ENCODE data around the gene CNNM4. TPM values are rescaled to one million over a fixed set of nuclear protein-coding genes. Genes with fewer than 3 reads are reported as not detected.

CNNM4 gene
- total and polyA plus RNA-seq, 3 experiments from 2014 or later: 4.1 to 7.2 (median 6.9) TPM

GRCh38 chr2:96847586-96847985, 86.9 kb downstream of the CNNM4 start:
- Histone ChIP-seq H3K27ac (ENCODE audit: low read depth, low read length) (no peak overlapping the region), H3K9me3 (ENCODE audit: low read length) (no peaks in the 10 kb centered on the region), H3K36me3 (ENCODE audit: insufficient read depth, low read length) (peaks cover 16% of the 10 kb centered on the region), H3K4me3 (ENCODE audit: low read length) (no peak overlapping the region), H3K27me3 (ENCODE audit: insufficient read depth, low read length, poor library complexity, severe bottlenecking) (no peaks in the 10 kb centered on the region), H3K4me1 (ENCODE audit: insufficient read depth, low read length) (no peaks in the 10 kb centered on the region)
- Mint-ChIP-seq H3K27me3 (no peaks in the 10 kb centered on the region), H3K4me3 (peak overlapping the region in 1 of 7 donors; percentile 33), H3K9me3 (no peaks in the 10 kb centered on the region), H3K27ac (peak overlapping the region in 1 of 8 donors; percentile 55), H3K36me3 (peaks cover 3 to 56% (median 11%) of the 10 kb centered on the region in 3 donors), H3K4me1 (peaks cover 2 to 8% (median 5%) of the 10 kb centered on the region in 3 donors)
- ChIA-PET POLR2A (interaction anchor here (0.7 kb wide), 1 partner anchor 263 kb away, joined by 6 read pairs; no protein-coding TSS in a partner anchor), CTCF (interaction anchor here (1.7 to 2.1 kb wide), 2 partner anchors 10 to 115 kb away, joined by 7 to 9 read pairs; partner anchors contain the start of gene ANKRD39)
- DNase-seq: no peak

- no peaks in the 10 kb centered on the region for H3K4me1 ChIP-seq (ENCODE audit: insufficient read depth, low read length)
- Mint-ChIP-seq H3K9me3 (no peaks in the 10 kb centered on the region), H3K4me1 (peaks cover 2 to 14% (median 8%) of the 10 kb centered on the region in 3 donors), H3K36me3 (peaks cover 3 to 63% (median 16%) of the 10 kb centered on the region in 3 donors), H3K27me3 (no peaks in the 10 kb centered on the region), H3K27ac (no peak overlapping the region), H3K4me3 (no peak overlapping the region)
- no peak for DNase-seq
- ChIA-PET POLR2A (no interaction called here), CTCF (interaction anchor here (1.6 to 2.1 kb wide), 2 partner anchors 10 to 114 kb away, joined by 7 to 9 read pairs (median 7); partner anchors contain the start of gene ANKRD39)
- H3K27me3 ChIP-seq (ENCODE audit: insufficient read depth, low read length, poor library complexity, severe bottlenecking): no peaks in the 10 kb centered on the region
- no peaks in the 10 kb centered on the region for H3K9me3 ChIP-seq (ENCODE audit: low read length)
- no peak overlapping the region for H3K27ac ChIP-seq (ENCODE audit: low read depth, low read length)
- H3K36me3 ChIP-seq (ENCODE audit: insufficient read depth, low read length): peaks cover 22% of the 10 kb centered on the region
- H3K4me3 ChIP-seq (ENCODE audit: low read length): no peak overlapping the region
Observed at GRCh38 chr2:96848264-96848663, 87.6 kb downstream of the CNNM4 start.

- no peak for DNase-seq
- Histone ChIP-seq H3K9me3 (ENCODE audit: low read length) (no peaks in the 10 kb centered on the region), H3K27me3 (ENCODE audit: insufficient read depth, low read length, poor library complexity, severe bottlenecking) (no peaks in the 10 kb centered on the region), H3K4me1 (ENCODE audit: insufficient read depth, low read length) (peaks cover 15% of the 10 kb centered on the region), H3K4me3 (ENCODE audit: low read length) (no peak overlapping the region), H3K27ac (ENCODE audit: low read depth, low read length) (no peak overlapping the region), H3K36me3 (ENCODE audit: insufficient read depth, low read length) (peaks cover 22% of the 10 kb centered on the region)
- peak overlapping the region in 1 of 7 donors; percentile 65 for H3K4me3 Mint-ChIP-seq
- H3K9me3 Mint-ChIP-seq: no peaks in the 10 kb centered on the region
- H3K27ac Mint-ChIP-seq: peak overlapping the region in 2 of 8 donors; percentile 60 to 92
- H3K4me1 Mint-ChIP-seq: peaks cover 18 to 36% (median 33%) of the 10 kb centered on the region in 3 donors
- H3K27me3 Mint-ChIP-seq: no peaks in the 10 kb centered on the region
- POLR2A ChIA-PET: no interaction called here
- H3K36me3 Mint-ChIP-seq: peaks cover 0 to 67% (median 17%) of the 10 kb centered on the region in 3 donors
- CTCF ChIA-PET: interaction anchor here (0.9 to 1.8 kb wide), 4 partner anchors 36 to 260 kb away, joined by 3 to 8 read pairs (median 4); partner anchors contain the start of genes ANKRD36 and CNNM3
Observed at GRCh38 chr2:96852667-96853066, 92.0 kb downstream of the CNNM4 start.

DNA sequence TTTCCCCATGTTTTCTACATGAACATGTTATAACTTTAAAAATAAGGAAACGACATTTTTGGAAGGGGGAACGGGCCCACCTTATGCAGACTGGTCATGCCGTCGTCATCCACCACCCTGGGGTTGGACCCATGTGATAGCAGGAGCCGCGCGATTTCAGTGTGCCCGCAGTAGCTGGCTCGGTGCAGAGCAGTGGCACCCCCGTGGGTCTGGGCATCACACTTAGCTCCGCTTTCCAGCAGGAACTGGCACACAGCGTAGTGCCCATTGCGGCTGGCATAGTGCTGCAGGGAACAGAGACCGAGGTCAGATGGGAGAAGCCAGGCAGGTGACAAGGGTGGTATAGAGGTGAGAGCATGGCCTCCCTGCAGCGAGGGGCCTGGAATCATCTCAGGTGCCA, 92.6 kb downstream of the CNNM4 start:
- no peaks in the 10 kb centered on the region for H3K27me3 Mint-ChIP-seq
- peak overlapping the region in 1 of 7 donors; percentile 65 for H3K4me3 Mint-ChIP-seq
- Histone ChIP-seq H3K27ac (ENCODE audit: low read depth, low read length) (no peak overlapping the region), H3K9me3 (ENCODE audit: low read length) (no peaks in the 10 kb centered on the region), H3K4me3 (ENCODE audit: low read length) (no peak overlapping the region), H3K27me3 (ENCODE audit: insufficient read depth, low read length, poor library complexity, severe bottlenecking) (no peaks in the 10 kb centered on the region), H3K4me1 (ENCODE audit: insufficient read depth, low read length) (peaks cover 15% of the 10 kb centered on the region), H3K36me3 (ENCODE audit: insufficient read depth, low read length) (peaks cover 16% of the 10 kb centered on the region)
- no peaks in the 10 kb centered on the region for H3K9me3 Mint-ChIP-seq
- CTCF ChIA-PET: interaction anchor here (1.8 kb wide), 1 partner anchor 259 kb away, joined by 8 read pairs; the partner anchor contains the start of gene ANKRD36
- H3K4me1 Mint-ChIP-seq: peaks cover 18 to 36% (median 33%) of the 10 kb centered on the region in 3 donors
- POLR2A ChIA-PET: no interaction called here
- peaks cover 0 to 60% (median 13%) of the 10 kb centered on the region in 3 donors for H3K36me3 Mint-ChIP-seq
- no peak for DNase-seq
- H3K27ac Mint-ChIP-seq: no peak overlapping the region

- ChIA-PET POLR2A (interaction anchor here (0.6 to 2.3 kb wide), 15 partner anchors 11 to 319 kb away, joined by 3 to 32 read pairs (median 8); partner anchors contain the start of genes ANKRD36, CNNM3 and CNNM4), CTCF (interaction anchor here (0.6 to 14.3 kb wide), 67 partner anchors 8 to 677 kb away, joined by 3 to 358 read pairs (median 5); partner anchors contain the start of genes ANKRD36, CNNM3, CNNM4 and SEMA4C)
- Histone ChIP-seq H3K4me3 (ENCODE audit: low read length) (peak overlapping the region; percentile 92), H3K36me3 (ENCODE audit: insufficient read depth, low read length) (peaks cover 9% of the 10 kb centered on the region), H3K4me1 (ENCODE audit: insufficient read depth, low read length) (peaks cover 32% of the 10 kb centered on the region), H3K9me3 (ENCODE audit: low read length) (no peaks in the 10 kb centered on the region), H3K27me3 (ENCODE audit: insufficient read depth, low read length, poor library complexity, severe bottlenecking) (no peaks in the 10 kb centered on the region), H3K27ac (ENCODE audit: low read depth, low read length) (peak overlapping the region; percentile 58)
- H3K9me3 Mint-ChIP-seq: no peaks in the 10 kb centered on the region
- H3K4me3 Mint-ChIP-seq: peak overlapping the region; percentile 79 to 94 (median 92)
- H3K27ac Mint-ChIP-seq: peak overlapping the region; percentile 8 to 92 (median 87)
- no peaks in the 10 kb centered on the region for H3K27me3 Mint-ChIP-seq
- peak in 1 of 5 donors; percentile 18 for DNase-seq
- H3K4me1 Mint-ChIP-seq: peaks cover 27 to 61% (median 51%) of the 10 kb centered on the region in 3 donors
- peaks cover 0 to 56% (median 13%) of the 10 kb centered on the region in 3 donors for H3K36me3 Mint-ChIP-seq
Observed at GRCh38 chr2:96856776-96857666, 96.3 kb downstream of the CNNM4 start.

GRCh38 chr2:96857667-96858372, 97.1 kb downstream of the CNNM4 start, which contains the start of gene ANKRD39:
ANKRD39 (minus strand) TSS chr2:96858016; CDS start chr2:96857987, 29 bp downstream.
- H3K9me3 ChIP-seq (ENCODE audit: low read length): no peaks in the 10 kb centered on the region
- Mint-ChIP-seq H3K9me3 (no peaks in the 10 kb centered on the region), H3K27ac (peak within 1 kb of the TSS; percentile 8 to 92 (median 87)), H3K4me1 (peaks cover 27 to 60% (median 52%) of the 10 kb centered on the region in 3 donors), H3K27me3 (no peaks in the 10 kb centered on the region), H3K4me3 (peak within 1 kb of the TSS; percentile 79 to 94 (median 92)), H3K36me3 (peaks cover 0 to 53% (median 13%) of the 10 kb centered on the region in 3 donors)
- peak within 1 kb of the TSS; percentile 92 for H3K4me3 ChIP-seq (ENCODE audit: low read length)
- peak; percentile 96 to 99 (median 98) for DNase-seq
- ChIA-PET CTCF (interaction anchor here (0.6 to 14.3 kb wide), 69 partner anchors 9 to 710 kb away, joined by 3 to 358 read pairs (median 5); partner anchors contain the start of genes ANKRD36, CNNM3, CNNM4 and SEMA4C), POLR2A (interaction anchor here (0.5 to 2.3 kb wide), 19 partner anchors 9 to 1910 kb away, joined by 3 to 32 read pairs (median 5); partner anchors contain the start of genes ANKRD36, CNNM3, CNNM4 and KANSL3)
- no peaks in the 10 kb centered on the region for H3K27me3 ChIP-seq (ENCODE audit: insufficient read depth, low read length, poor library complexity, severe bottlenecking)
- peaks cover 32% of the 10 kb centered on the region for H3K4me1 ChIP-seq (ENCODE audit: insufficient read depth, low read length)
- H3K27ac ChIP-seq (ENCODE audit: low read depth, low read length): peak within 1 kb of the TSS; percentile 58
- H3K36me3 ChIP-seq (ENCODE audit: insufficient read depth, low read length): peaks cover 5% of the 10 kb centered on the region

DNA sequence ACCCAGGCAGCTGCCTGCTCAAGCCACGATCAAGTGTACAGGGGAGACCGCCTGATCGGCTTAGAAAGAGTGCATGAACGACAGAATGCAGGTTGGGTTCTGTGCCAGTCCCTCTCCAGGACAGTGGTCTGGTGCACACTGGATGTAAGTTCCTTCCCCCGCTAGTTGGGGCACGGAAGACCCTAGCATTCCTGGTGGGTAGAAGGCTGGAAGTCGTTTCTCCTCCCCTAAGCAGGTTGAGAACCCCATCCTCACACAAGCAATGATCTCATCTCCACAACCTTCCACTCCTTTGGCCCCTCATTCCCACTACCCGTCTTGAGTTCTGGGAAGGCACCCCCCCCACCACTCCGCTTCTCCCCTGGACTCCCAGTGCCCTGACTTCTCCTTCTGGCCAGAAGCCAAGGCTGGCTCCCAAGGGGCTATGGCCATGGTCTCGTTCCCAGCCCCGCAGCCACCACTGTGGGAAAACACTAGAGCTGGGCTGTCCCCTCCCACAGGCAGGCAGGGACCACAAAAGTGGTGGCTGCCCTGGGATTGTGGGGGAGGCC, 98.5 kb downstream of the CNNM4 start:
- no peak overlapping the region for H3K4me3 ChIP-seq (ENCODE audit: low read length)
- POLR2A ChIA-PET: no interaction called here
- no peak overlapping the region for H3K27ac ChIP-seq (ENCODE audit: low read depth, low read length)
- DNase-seq: no peak
- H3K36me3 Mint-ChIP-seq: peaks cover 0 to 53% (median 12%) of the 10 kb centered on the region in 3 donors
- H3K4me1 Mint-ChIP-seq: peaks cover 28 to 60% (median 47%) of the 10 kb centered on the region in 3 donors
- H3K27me3 ChIP-seq (ENCODE audit: insufficient read depth, low read length, poor library complexity, severe bottlenecking): no peaks in the 10 kb centered on the region
- H3K9me3 ChIP-seq (ENCODE audit: low read length): no peaks in the 10 kb centered on the region
- CTCF ChIA-PET: interaction anchor here (1.5 to 14.3 kb wide), 12 partner anchors 10 to 108 kb away, joined by 3 to 358 read pairs (median 14); partner anchors contain the start of genes CNNM3 and SEMA4C
- H3K4me1 ChIP-seq (ENCODE audit: insufficient read depth, low read length): peaks cover 32% of the 10 kb centered on the region
- H3K27ac Mint-ChIP-seq: peak overlapping the region; percentile 8 to 83 (median 56)
- peaks cover 6% of the 10 kb centered on the region for H3K36me3 ChIP-seq (ENCODE audit: insufficient read depth, low read length)
- peak overlapping the region; percentile 49 to 94 (median 79) for H3K4me3 Mint-ChIP-seq
- H3K27me3 Mint-ChIP-seq: no peaks in the 10 kb centered on the region
- H3K9me3 Mint-ChIP-seq: no peaks in the 10 kb centered on the region
